Limb (tissue), 2 donors: Measurements from ENCODE around the gene RC3H1.
"Not testable (repeated sequence)": the region's sequence is repeated elsewhere in the genome, so short reads cannot be mapped to it uniquely, and the experiment has no call there.

Source experiments
- DNase-seq, 2 donors: peaks; one replicate each; pipeline ENCODE4 v3.0.0-alpha.2; 2016; ENCODE audit errors: extremely low spot score in 2 of 2

RC3H1 gene

GRCh38 chr1:174022080-174022975, at the start of gene RC3H1:
Gene RC3H1, minus strand, starts transcription at chr1:174022357. Its CDS starts 29,372 bp downstream, at chr1:173992985.
- DNase-seq = peak; percentile 88 to 92

- no peak for DNase-seq
Observed at GRCh38 chr1:174070614-174071013, 48.5 kb upstream of the RC3H1 start.

- no peak for DNase-seq
Observed at GRCh38 chr1:174068000-174068399, 45.8 kb upstream of the RC3H1 start.

GRCh38 chr1:174060090-174060489, 37.9 kb upstream of the RC3H1 start:
- DNase-seq = no peak

GRCh38 chr1:174058624-174059023, 36.5 kb upstream of the RC3H1 start:
- DNase-seq = no peak

GRCh38 chr1:174056609-174057008, 34.5 kb upstream of the RC3H1 start:
- not testable (repeated sequence) for DNase-seq

- DNase-seq = not testable (repeated sequence)
Observed at GRCh38 chr1:174055797-174056196, 33.6 kb upstream of the RC3H1 start.

- DNase-seq = no peak
Observed at GRCh38 chr1:174053826-174054225, 31.7 kb upstream of the RC3H1 start.

- no peak for DNase-seq
Observed at GRCh38 chr1:174052621-174053020, 30.5 kb upstream of the RC3H1 start.

- peak in 1 of 2 donors; percentile 23 for DNase-seq
Observed at GRCh38 chr1:174051956-174052355, 29.8 kb upstream of the RC3H1 start.

GRCh38 chr1:174049514-174049913, 27.4 kb upstream of the RC3H1 start:
- no peak for DNase-seq

- DNase-seq = no peak
Observed at GRCh38 chr1:174044418-174045222, 22.5 kb upstream of the RC3H1 start.

- DNase-seq = not testable (repeated sequence)
Observed at GRCh38 chr1:174042509-174042908, 20.4 kb upstream of the RC3H1 start.

- DNase-seq = no peak
Observed at GRCh38 chr1:174041369-174041768, 19.2 kb upstream of the RC3H1 start.

GRCh38 chr1:174040387-174040786, 18.2 kb upstream of the RC3H1 start:
- DNase-seq = no peak

- no peak for DNase-seq
Observed at GRCh38 chr1:174039027-174039426, 16.9 kb upstream of the RC3H1 start.

- no peak for DNase-seq
Observed at GRCh38 chr1:174036798-174037197, 14.6 kb upstream of the RC3H1 start.

GRCh38 chr1:174036204-174036603, 14.0 kb upstream of the RC3H1 start:
- no peak for DNase-seq

- no peak for DNase-seq
Observed at GRCh38 chr1:174032671-174033222, 10.6 kb upstream of the RC3H1 start.

GRCh38 chr1:174031099-174031498, 8.9 kb upstream of the RC3H1 start:
- no peak for DNase-seq

- no peak for DNase-seq
Observed at GRCh38 chr1:174028495-174028894, 6.3 kb upstream of the RC3H1 start.

GRCh38 chr1:174023440-174023839, 1.3 kb upstream of the RC3H1 start:
- DNase-seq = peak in 1 of 2 donors; percentile 55
